GDM1 (cell line): ENCODE data around the gene MOG.

ENCODE experiments used
- DNase-seq: peaks from one replicate; lab custom pipeline; 2025; lab: John Stamatoyannopoulos, UW

Gene MOG

GRCh38 chr6:29656798-29657197 is at the start of gene MOG:
Gene MOG, plus strand, starts transcription at chr6:29657092. Its CDS starts 118 bp downstream, at chr6:29657210.
- DNase-seq: no peak

- DNase-seq: no peak
These were observed 48.8 kb upstream of the MOG start for GRCh38 chr6:29608131-29608530.

DNA sequence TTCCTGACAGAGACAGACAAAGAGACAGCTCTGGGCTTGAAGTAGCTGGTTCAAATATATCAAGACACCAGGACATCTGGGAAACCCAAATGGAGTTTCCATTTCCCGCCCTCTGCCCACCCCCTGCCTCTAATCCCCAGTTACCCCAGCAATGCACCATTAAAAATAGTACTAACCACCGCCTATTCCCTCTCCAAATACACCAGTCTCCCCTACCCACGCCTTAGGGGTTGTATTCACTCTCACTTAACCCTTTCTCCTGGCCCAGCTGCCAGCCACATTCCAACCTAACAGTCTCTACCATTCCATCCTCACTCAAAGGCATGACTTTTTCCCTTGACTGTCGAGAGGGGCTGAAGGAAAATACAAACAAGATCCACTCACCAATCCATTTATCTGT is 46.4 kb upstream of the MOG start:
- DNase-seq: no peak

GRCh38 chr6:29611426-29611825 is 45.5 kb upstream of the MOG start:
- no peak for DNase-seq

DNA sequence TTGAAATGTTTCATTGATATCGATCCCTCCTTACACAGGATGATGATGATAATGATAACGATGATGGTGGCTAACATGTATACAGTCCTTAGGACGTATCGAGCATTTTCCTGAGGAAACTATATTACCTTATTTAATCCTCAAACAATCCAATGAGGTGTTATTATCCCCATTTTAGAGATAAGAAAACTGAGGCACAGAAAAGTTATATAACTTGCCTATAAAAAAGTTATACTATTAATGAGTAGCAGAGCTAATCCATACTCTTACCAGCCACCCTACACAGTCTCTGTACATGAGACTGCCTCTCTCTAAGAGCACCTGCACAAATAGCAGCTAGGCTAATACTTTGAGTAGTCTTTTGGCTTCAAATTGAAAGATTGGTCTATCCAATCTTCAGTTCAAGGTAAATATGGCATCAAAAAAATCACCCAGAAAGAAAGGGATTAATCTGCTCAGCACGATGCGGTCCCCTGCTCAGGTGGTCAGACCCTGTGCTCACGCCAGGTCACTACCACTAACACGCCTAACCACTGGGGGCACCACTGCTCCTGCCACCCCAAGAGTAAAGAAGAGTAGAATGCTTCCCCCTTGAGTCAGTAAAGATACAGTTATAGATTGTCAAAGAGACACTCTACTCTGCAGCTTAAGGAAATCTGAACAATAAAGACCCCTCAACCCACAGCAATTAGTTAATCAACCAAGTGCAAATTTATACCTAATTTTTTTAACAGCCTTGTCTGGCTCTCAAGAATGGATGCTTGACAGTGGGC is 38.9 kb upstream of the MOG start:
- no peak for DNase-seq

- no peak for DNase-seq
These were observed 37.2 kb upstream of the MOG start for GRCh38 chr6:29619578-29620160.

- DNase-seq: no peak
These were observed 36.3 kb upstream of the MOG start for GRCh38 chr6:29620630-29621029.

DNA sequence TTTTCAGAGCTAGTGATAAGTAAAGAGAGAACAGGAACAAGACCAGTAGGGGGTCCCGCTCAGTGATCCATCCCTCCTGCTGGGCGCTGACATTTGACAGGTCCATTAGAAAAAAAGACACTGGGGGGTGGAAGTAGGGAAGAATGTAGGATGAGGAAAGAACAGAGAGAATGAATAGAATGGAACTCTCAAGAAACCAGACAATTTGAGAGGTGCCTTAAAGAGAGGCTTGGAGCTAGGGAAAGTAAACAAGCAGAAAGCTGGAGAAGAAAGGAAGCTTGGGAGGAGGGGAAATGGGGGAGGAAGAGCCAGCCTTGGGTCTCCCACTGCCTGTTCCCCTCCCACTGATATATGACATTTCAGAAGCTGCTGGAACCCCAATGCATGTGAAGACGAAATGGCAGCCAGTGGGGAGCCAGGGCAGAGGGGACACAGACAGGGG is 32.4 kb upstream of the MOG start:
- DNase-seq: no peak

- no peak for DNase-seq
These were observed 31.5 kb upstream of the MOG start for GRCh38 chr6:29625337-29625930.

GRCh38 chr6:29626948-29627754 is 29.7 kb upstream of the MOG start:
- DNase-seq: no peak

- peak; percentile 66 for DNase-seq
These were observed 29.0 kb upstream of the MOG start for GRCh38 chr6:29627755-29628418.

- DNase-seq: peak; percentile 41
These were observed 28.2 kb upstream of the MOG start for GRCh38 chr6:29628419-29629281.

GRCh38 chr6:29629571-29629970 is 27.3 kb upstream of the MOG start:
- no peak for DNase-seq

DNA sequence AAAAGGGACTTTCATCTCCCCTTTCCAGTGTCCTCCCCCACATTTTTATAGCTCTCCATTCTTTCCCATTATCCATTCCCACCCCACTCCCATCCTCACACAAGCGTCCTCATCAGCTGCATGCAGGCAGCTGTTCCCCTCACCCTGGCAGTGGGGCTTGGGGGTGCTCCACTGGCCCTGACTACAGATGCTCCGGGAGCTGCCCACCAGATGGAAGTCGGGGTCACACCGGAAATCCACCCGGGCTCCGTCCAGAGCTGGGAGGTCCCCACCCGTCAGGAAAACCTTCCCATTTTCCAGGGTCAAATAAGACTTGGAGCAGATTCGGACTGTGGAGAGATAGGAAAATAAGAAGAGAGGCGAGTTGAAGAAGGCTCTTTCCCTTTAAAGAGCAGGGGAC is 26.6 kb upstream of the MOG start:
- DNase-seq: no peak

DNA sequence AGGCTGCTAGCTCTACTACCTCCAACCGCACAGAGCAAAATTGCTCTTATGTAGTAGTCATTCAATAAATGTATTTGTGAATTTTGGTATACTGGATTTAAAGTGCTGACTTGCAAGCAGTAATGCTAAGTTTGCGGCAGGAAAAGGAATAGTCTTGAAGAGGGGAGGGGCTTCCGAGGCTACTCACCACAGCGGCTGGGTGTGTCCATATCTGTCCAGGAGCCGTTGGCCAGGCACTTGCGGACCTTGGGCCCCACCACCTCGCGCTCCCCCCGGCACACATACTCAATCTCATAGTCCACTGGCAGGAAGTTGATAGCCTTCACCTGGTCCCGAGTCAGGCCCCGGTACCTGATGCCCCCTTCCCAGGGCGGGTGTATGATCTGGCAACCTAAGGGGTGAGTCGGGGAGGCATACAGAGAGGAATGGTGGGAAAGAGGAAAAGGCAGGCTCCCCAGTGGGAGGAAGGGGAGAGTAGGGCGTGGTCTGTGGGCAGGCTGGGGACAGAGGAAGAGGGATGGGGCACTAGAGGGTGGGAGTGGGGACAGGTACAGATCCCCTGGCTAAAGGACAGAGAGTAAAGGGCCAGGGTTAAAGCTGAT is 25.6 kb upstream of the MOG start:
- DNase-seq: no peak

DNA sequence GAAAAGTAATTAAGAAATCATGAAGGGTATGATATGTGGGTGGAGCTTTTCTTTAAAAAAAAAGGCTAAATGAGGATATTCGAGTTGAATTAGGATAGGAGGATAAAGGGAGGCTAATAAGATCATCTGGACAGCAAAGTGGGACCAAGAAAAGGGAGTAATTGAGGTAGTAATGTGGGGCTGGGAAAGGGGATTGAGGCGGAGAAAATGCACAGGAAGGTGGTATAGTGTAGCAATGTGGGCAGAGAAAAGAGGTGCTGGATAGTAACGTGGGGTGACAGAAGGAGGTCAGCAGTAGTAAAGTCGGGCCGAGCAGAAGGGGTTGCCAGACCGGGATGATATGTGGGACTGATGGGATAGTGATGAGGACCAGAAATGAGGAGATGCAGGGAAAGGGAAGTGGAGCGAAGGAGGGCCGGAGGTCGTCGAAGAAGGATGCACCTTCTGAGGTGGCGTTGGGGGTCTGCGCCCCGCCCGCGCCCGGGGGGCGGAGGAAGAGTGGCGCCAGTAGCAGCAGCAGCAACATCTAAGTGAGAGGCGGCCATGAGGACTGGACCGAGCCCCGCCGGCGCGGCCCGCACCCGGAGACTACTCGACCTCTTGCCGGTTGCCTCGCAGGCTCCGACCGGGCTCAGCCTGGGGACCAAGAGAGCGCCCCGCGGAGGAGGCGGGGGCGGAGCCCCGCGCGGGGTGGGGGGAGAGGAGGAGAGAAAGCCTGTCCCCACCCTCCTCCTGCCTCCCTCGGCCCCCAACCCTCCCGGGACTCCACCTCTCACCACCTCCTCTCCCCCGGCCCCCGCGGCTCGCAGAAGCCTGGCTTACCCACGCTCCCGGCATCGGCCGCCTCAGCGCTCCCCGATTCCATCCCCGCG is 24.8 kb upstream of the MOG start:
- DNase-seq: peak; percentile 30

DNA sequence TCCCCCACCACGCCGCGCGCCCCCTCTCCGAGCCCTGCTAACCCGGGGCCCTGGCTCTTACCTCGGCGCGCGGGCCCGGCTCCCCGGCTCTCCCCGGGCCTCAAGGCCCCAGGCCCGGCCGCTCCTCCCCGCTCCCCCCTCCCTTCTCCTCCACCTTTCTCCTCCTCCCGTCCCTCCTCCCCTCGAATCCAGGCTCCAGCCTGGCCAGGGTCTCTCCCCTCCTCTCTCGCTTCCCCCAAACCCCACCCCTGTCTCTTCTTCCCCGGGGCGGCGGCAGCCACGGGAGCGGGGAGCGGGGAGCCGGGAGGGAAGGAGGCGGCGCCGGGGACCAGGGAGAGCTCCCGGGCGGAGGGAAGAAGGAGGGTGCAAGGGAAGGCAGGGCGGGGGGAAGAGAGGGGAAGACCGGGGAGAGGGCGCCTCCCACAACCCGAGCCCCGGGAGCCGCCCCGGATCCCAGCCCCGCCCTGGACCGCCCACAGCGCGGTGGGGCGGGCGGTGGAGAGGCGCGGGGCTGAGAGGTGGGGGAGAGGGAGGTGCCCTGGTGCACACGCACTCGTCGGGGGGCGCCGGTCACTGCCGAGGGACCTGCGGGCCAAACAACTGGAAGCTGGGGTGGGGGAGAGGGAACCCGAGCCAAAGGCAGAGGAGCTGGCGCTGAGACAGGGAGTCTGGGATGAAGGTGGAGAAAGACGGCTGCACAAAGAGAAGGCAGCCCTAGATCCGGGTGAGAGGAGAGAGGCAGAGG is 23.9 kb upstream of the MOG start, which contains the start of gene GABBR1:
Gene GABBR1 (minus strand): TSS at position 395 of the 745 bp plus-strand sequence. CDS start 798 bp downstream, outside the sequence.
- peak; percentile 56 for DNase-seq

DNA sequence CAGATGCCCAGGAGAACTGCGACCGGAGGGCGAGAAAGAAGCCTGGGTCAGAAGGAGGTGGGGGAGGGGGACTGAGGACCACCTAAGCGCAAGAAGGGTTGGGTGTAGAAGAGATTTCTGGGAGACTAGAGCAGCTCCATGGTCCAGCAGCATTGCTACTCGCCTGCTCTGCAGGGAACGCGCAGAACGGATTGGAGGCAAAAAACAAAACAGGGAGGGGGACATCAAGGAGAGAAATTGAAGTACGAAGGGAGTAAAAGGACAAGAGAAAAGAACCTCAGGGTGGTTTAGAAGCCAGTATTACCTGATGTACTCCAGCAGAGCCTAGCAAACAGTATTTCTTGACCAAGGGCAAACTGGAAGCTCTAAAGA is 23.4 kb upstream of the MOG start:
- no peak for DNase-seq

- DNase-seq: no peak
These were observed 19.6 kb upstream of the MOG start for GRCh38 chr6:29637247-29637646.
